Measurements from ENCODE around the gene PLEKHA7.
A peak's percentile ranks its signal among the peaks of the same experiment; 100 is the strongest.
"Not testable (repeated sequence)": the region's sequence is repeated elsewhere in the genome, so short reads cannot be mapped to it uniquely, and the experiment has no call there.

The PLEKHA7 gene

GRCh38 chr11:17004486-17005148 lies 9.6 kb downstream of the PLEKHA7 start:
- no peak for DNase-seq

GRCh38 chr11:17003426-17003825 lies 10.8 kb downstream of the PLEKHA7 start:
- no peak for DNase-seq

- DNase-seq: no peak
These were observed 11.7 kb downstream of the PLEKHA7 start for GRCh38 chr11:17002543-17002942.

GRCh38 chr11:17001806-17002205 lies 12.4 kb downstream of the PLEKHA7 start:
- DNase-seq: no peak

- no peak for DNase-seq
These were observed 13.2 kb downstream of the PLEKHA7 start for GRCh38 chr11:17000987-17001386.

- DNase-seq: not testable (repeated sequence)
These were observed 14.0 kb downstream of the PLEKHA7 start for GRCh38 chr11:17000253-17000652.

- DNase-seq: no peak
These were observed 15.1 kb downstream of the PLEKHA7 start for GRCh38 chr11:16999116-16999515.

- DNase-seq: no peak
These were observed 16.6 kb downstream of the PLEKHA7 start for GRCh38 chr11:16997624-16998023.

GRCh38 chr11:16993495-16993894 lies 20.7 kb downstream of the PLEKHA7 start:
- DNase-seq: no peak

- no peak for DNase-seq
These were observed 21.4 kb downstream of the PLEKHA7 start for GRCh38 chr11:16992846-16993245.

GRCh38 chr11:16989554-16989953 lies 24.7 kb downstream of the PLEKHA7 start:
- no peak for DNase-seq

GRCh38 chr11:16987205-16987568 lies 27.0 kb downstream of the PLEKHA7 start:
- no peak for DNase-seq

GRCh38 chr11:16986434-16987204 lies 27.6 kb downstream of the PLEKHA7 start:
- DNase-seq: peak; percentile 73

- no peak for DNase-seq
These were observed 28.9 kb downstream of the PLEKHA7 start for GRCh38 chr11:16985297-16985696.

GRCh38 chr11:16984229-16984628 lies 30.0 kb downstream of the PLEKHA7 start:
- no peak for DNase-seq

GRCh38 chr11:16982809-16983208 lies 31.4 kb downstream of the PLEKHA7 start:
- DNase-seq: no peak

- no peak for DNase-seq
These were observed 31.9 kb downstream of the PLEKHA7 start for GRCh38 chr11:16982256-16982671.

GRCh38 chr11:16981651-16982194 lies 32.5 kb downstream of the PLEKHA7 start:
- DNase-seq: no peak

- no peak for DNase-seq
These were observed 34.3 kb downstream of the PLEKHA7 start for GRCh38 chr11:16979703-16980622.

GRCh38 chr11:16977994-16978315 lies 36.3 kb downstream of the PLEKHA7 start:
- no peak for DNase-seq

GRCh38 chr11:16977136-16977993 lies 36.8 kb downstream of the PLEKHA7 start:
- DNase-seq: no peak

- no peak for DNase-seq
These were observed 37.8 kb downstream of the PLEKHA7 start for GRCh38 chr11:16976379-16976778.
